Endothelial cell of umbilical vein (primary cell): ENCODE results near the gene PPP3CA. TPM values are rescaled to one million over a fixed set of nuclear protein-coding genes. Genes with fewer than 3 reads are reported as not detected.
A peak's percentile ranks its signal among the peaks of the same experiment; 100 is the strongest.

Experiments
- Bru-seq: library from RNA; stranded (reverse); fragments of 400-500 nt; gene quantifications from one replicate; lab custom pipeline; 2021; lab: Mats Ljungman, UMichigan
- BruChase-seq, 2 experiments: library from RNA; stranded (reverse); fragments of 400-500 nt; gene quantifications; one replicate each; lab custom pipeline; 2021; lab: Mats Ljungman, UMichigan
- BruUV-seq: library from RNA; stranded (reverse); fragments of 400-500 nt; replicated peaks from 2 replicates; lab custom pipeline; 2021; lab: Mats Ljungman, UMichigan
- CTCF ChIA-PET: fragments of 300-600, 350-600 bp; sonication (Branson Sonifier 250); formaldehyde crosslinking; loops from one replicate; lab custom pipeline; 2021; ENCODE audit warnings: antibody characterized with exemption, inconsistent platforms; lab: Charles Lee
- POLR2A ChIA-PET: fragments of 300-600, 350-600 bp; sonication (Branson Sonifier 250); formaldehyde crosslinking; loops from one replicate; lab custom pipeline; 2021; ENCODE audit warnings: antibody characterized with exemption, inconsistent platforms; lab: Charles Lee
- DNase-seq: peaks from one replicate; pipeline ENCODE4 v3.0.0-alpha.2; 2011; ENCODE audit warnings: low read depth, low spot score
- FAIRE-seq: peaks from 2 replicates; lab custom pipeline; 2011; peaks lifted over from hg19 to GRCh38; lab: Jason Lieb, UNC
- H2AFZ ChIP-seq: 2 replicates; pipeline ENCODE4 v1.6.0; 2012; ENCODE audit warnings: low read depth, low read length, control low read depth, inconsistent platforms
- H3K27ac ChIP-seq: 2 replicates; pipeline ENCODE4 v1.5.1; 2011; ENCODE audit warnings: low read depth, mild to moderate bottlenecking, control low read depth, low read length, moderate library complexity; ENCODE audit not compliant: insufficient read depth
- H3K27me3 ChIP-seq, 2 experiments: 2 replicates each; pipeline versions ENCODE4 v1.6.0 to v1.6.1; 2011; ENCODE audit warnings: low read length in 2 of 2, mixed read lengths in 1 of 2; ENCODE audit not compliant: control insufficient read depth in 2 of 2, insufficient read depth in 2 of 2
- H3K36me3 ChIP-seq, 2 experiments: 2 replicates in 1 of 2; 3 replicates in 1 of 2; pipeline ENCODE4 v1.5.1; 2011; ENCODE audit warnings: low read length in 2 of 2, mild to moderate bottlenecking in 1 of 2, moderate library complexity in 1 of 2; ENCODE audit not compliant: control insufficient read depth in 2 of 2, insufficient read depth in 2 of 2; ENCODE audit errors: extremely low read depth in 1 of 2
- H3K4me1 ChIP-seq: 3 replicates; pipeline ENCODE4 v1.5.1; 2011; ENCODE audit warnings: mild to moderate bottlenecking, low read length; ENCODE audit not compliant: control insufficient read depth, insufficient read depth; ENCODE audit errors: extremely low read depth
- H3K4me2 ChIP-seq: 2 replicates; pipeline ENCODE4 v1.6.1; 2011; ENCODE audit warnings: low read length, control low read depth, mixed read lengths; ENCODE audit not compliant: insufficient read depth
- H3K4me3 ChIP-seq, 3 experiments: fragments of 200-600 bp in 1 of 3; sonication (generic), shearing (Covaris generic) in 1 of 3; replicated peaks in 1 of 3; 2 replicates each; pipeline ENCODE4 v1.5.1; 2011 to 2016; ENCODE audit warnings: control low read depth in 3 of 3, low read length in 3 of 3, mild to moderate bottlenecking in 2 of 3, inconsistent platforms in 1 of 3, low read depth in 1 of 3, moderate library complexity in 1 of 3; ENCODE audit not compliant: insufficient read depth in 1 of 3
- H3K79me2 ChIP-seq: 2 replicates; pipeline ENCODE4 v1.6.0; 2012; ENCODE audit warnings: low read length, inconsistent platforms; ENCODE audit not compliant: control insufficient read depth, insufficient read depth
- H3K9ac ChIP-seq: replicated peaks from 2 replicates; pipeline ENCODE3; 2011; ENCODE audit warnings: low read length, control low read depth; ENCODE audit not compliant: insufficient read depth; ENCODE audit errors: extremely low read depth
- H3K9me1 ChIP-seq: replicated peaks from 3 replicates; pipeline ENCODE4 v1.6.0; 2011; ENCODE audit warnings: mild to moderate bottlenecking, low read length; ENCODE audit not compliant: control insufficient read depth, insufficient read depth; ENCODE audit errors: extremely low read depth
- H3K9me3 ChIP-seq: replicated peaks from 2 replicates; pipeline ENCODE4 v1.5.1; 2012; ENCODE audit warnings: low read length, inconsistent platforms; ENCODE audit not compliant: control insufficient read depth, insufficient read depth
- H4K20me1 ChIP-seq: replicated peaks from 2 replicates; pipeline ENCODE3; 2011; ENCODE audit warnings: mild to moderate bottlenecking, low read length; ENCODE audit not compliant: control insufficient read depth, insufficient read depth; ENCODE audit errors: extremely low read depth
- JUN ChIP-seq: IDR thresholded peaks from 2 replicates; pipeline ENCODE4 v1.6.1; 2011; ENCODE audit warnings: borderline replicate concordance, low read depth; ENCODE audit not compliant: insufficient read length, insufficient read depth
- MYC ChIP-seq: IDR thresholded peaks from one replicate; pipeline ENCODE4 v1.6.1; 2011; ENCODE audit warnings: mild to moderate bottlenecking, low read depth, low read length
- POLR2AphosphoS5 ChIP-seq: IDR thresholded peaks from 2 replicates; pipeline ENCODE4 v1.6.1; 2012; ENCODE audit warnings: low read depth, mild to moderate bottlenecking, control low read depth, low read length, moderate library complexity; ENCODE audit not compliant: insufficient read depth
- dilution Hi-C: fragments of 300-500 bp; cut with MboI; formaldehyde crosslinking; loops from one replicate; pipeline ENCODE4 v1.15.0; 2019; ENCODE audit warnings: low sequenced_read_pairs; ENCODE audit not compliant: extremely low pct_ligation_motif_present
- intact Hi-C: fragments of 100-400 bp; cut with micrococcal nuclease; formaldehyde crosslinking; loops from one replicate; pipeline ENCODE4 v1.10.0; 2022
- long read RNA-seq: library from polyadenylated mRNA; stranded (forward); transcript quantifications from one replicate; pipeline ENCODE4 v2.0.0, GENCODE V29; 2021
- polyA minus RNA-seq, 3 experiments: library from RNA; depleted of rRNA, polyadenylated mRNA; stranded (reverse); fragments of >200 nt; gene quantifications; 1 replicate in 1 of 3; 2 replicates in 2 of 3; pipeline ENCODE4 v1.2.3, GENCODE V29; 2011
- polyA plus RNA-seq, 4 experiments: library from polyadenylated mRNA; depleted of rRNA in 3 of 4; stranded (reverse) in 3 of 4; unstranded in 1 of 4; fragments of >200 nt; gene quantifications; 2 replicates each; pipeline versions ENCODE4 v1.2.1 to v1.2.3, GENCODE V29; 2011 to 2012; ENCODE audit warnings: missing spikeins in 1 of 4
- total RNA-seq: library from RNA; stranded (reverse); gene quantifications from 2 replicates; pipeline ENCODE4 v1.2.3, GENCODE V29; 2021
- TF ChIP-seq, protein P1 (sequence below), 2 donors: IDR thresholded peaks; 1 replicate in 1 of 2; 2 replicates in 1 of 2; pipeline ENCODE4 v1.5.1; 2011; ENCODE audit warnings: low read length in 2 of 2, mild to moderate bottlenecking in 2 of 2, moderate library complexity in 2 of 2, control low read depth in 1 of 2, inconsistent platforms in 1 of 2, low read depth in 1 of 2; ENCODE audit not compliant: insufficient read depth in 1 of 2; ENCODE audit errors: extremely low read depth in 1 of 2

PPP3CA gene
- total RNA-seq (40.3 and 43.3 TPM in 2 replicates), polyA plus RNA-seq (6.6 and 7.0 TPM in 2 replicates), polyA minus RNA-seq (27.6 and 28.4 TPM in 2 replicates), Bru-seq, nascent RNA (percentile 90 among the genes with signal in this experiment), BruChase-seq, experiment 1, labeled RNA remaining after a 6-hour chase (percentile 71 among the genes with signal in this experiment), BruChase-seq, experiment 2, labeled RNA remaining after a 2-hour chase (percentile 68 among the genes with signal in this experiment)
- 10.2 and 11.0 TPM in 2 replicates for polyA plus RNA-seq (2011; cell fraction: cytosol; rRNA removed)
- polyA plus RNA-seq (2011; cell fraction: nucleus; rRNA removed) = 10.2 and 12.8 TPM in 2 replicates
- polyA plus RNA-seq (2012) = 19.3 and 28.7 TPM in 2 replicates
- polyA minus RNA-seq (2011; cell fraction: cytosol; rRNA and poly(A)+ RNA removed) = 13.1 TPM
- 38.2 and 50.4 TPM in 2 replicates for polyA minus RNA-seq (2011; cell fraction: nucleus; rRNA and poly(A)+ RNA removed)
- long read RNA-seq, transcript PPP3CA-202 (13 exons, 3,604 nt) = major isoform, 16 of 24 reads
- long read RNA-seq, partial matches to known transcripts = 7 of 24 reads
- long read RNA-seq, other reads (novel, unspliced or antisense) = 1 of 24 reads

DNA sequence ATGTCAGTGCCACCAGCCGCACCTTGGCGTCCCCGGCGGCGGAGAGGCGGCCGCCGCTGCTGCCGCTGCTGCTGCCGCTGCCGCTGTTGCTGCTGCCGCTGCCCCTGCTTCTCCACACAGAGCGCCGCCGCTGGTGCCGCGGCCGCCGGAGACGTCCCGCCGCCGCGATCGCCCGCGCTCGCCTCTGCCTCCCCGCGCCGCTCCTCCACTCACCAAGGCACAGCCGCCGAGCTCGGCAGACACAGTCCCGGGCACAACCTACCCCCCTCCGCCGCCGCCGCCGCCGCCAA lies at the start of gene PPP3CA:
PPP3CA (minus strand) TSS at position 260 of the 290 bp plus-strand sequence.
- TF ChIP-seq JUN (no peak), MYC (no peak), POLR2AphosphoS5 (peak; percentile 15)
- TF ChIP-seq, protein P1, sequence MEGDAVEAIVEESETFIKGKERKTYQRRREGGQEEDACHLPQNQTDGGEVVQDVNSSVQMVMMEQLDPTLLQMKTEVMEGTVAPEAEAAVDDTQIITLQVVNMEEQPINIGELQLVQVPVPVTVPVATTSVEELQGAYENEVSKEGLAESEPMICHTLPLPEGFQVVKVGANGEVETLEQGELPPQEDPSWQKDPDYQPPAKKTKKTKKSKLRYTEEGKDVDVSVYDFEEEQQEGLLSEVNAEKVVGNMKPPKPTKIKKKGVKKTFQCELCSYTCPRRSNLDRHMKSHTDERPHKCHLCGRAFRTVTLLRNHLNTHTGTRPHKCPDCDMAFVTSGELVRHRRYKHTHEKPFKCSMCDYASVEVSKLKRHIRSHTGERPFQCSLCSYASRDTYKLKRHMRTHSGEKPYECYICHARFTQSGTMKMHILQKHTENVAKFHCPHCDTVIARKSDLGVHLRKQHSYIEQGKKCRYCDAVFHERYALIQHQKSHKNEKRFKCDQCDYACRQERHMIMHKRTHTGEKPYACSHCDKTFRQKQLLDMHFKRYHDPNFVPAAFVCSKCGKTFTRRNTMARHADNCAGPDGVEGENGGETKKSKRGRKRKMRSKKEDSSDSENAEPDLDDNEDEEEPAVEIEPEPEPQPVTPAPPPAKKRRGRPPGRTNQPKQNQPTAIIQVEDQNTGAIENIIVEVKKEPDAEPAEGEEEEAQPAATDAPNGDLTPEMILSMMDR (IDR thresholded peaks at IDR 0.05; ENCODE audit: extremely low read depth in 1 of 2, insufficient read depth in 1 of 2, low read depth in 1 of 2, low read length in 2 of 2) = no peak
- Histone ChIP-seq H2AFZ (peak within 1 kb of the TSS; percentile 86), H3K36me3 (no peaks in the 10 kb centered on the region), H3K4me2 (peak within 1 kb of the TSS; percentile 48), H3K9me3 (no peaks in the 10 kb centered on the region), H3K9me1 (no peaks in the 10 kb centered on the region), H3K4me3 (peak within 1 kb of the TSS; percentile 54 to 97 (median 67)), H3K79me2 (peaks cover 7% of the 10 kb centered on the region), H4K20me1 (peaks cover 7% of the 10 kb centered on the region), H3K27ac (peak within 1 kb of the TSS; percentile 70), H3K9ac (peak within 1 kb of the TSS; percentile 77), H3K27me3 (no peaks in the 10 kb centered on the region), H3K4me1 (peaks cover 15% of the 10 kb centered on the region)
- DNase-seq = no peak
- no peak for FAIRE-seq
- ChIA-PET POLR2A (interaction anchor here (0.6 to 1.3 kb wide), 4 partner anchors 38 to 960 kb away, joined by 3 to 6 read pairs (median 4); no protein-coding TSS in a partner anchor), CTCF (interaction anchor here (1.0 to 3.8 kb wide), 4 partner anchors 155 to 1752 kb away, joined by 3 to 16 read pairs (median 3); partner anchors contain the start of gene BDH2)
- no TSS peak for BruUV-seq
- intact Hi-C loops = loop anchor here (1.0 to 5.0 kb wide), 14 partner anchors 72 to 1785 kb away; partner anchors contain the start of genes H2AZ1 and TRMT10A
- dilution Hi-C loops = no loop called here
